ENCODE results near the gene KIZ. TPM values are rescaled to one million over a fixed set of nuclear protein-coding genes. Genes with fewer than 3 reads are reported as not detected.
A peak's percentile ranks its signal among the peaks of the same experiment; 100 is the strongest.

Gene KIZ
- total RNA-seq, 1 donor: 19.4 TPM

DNA sequence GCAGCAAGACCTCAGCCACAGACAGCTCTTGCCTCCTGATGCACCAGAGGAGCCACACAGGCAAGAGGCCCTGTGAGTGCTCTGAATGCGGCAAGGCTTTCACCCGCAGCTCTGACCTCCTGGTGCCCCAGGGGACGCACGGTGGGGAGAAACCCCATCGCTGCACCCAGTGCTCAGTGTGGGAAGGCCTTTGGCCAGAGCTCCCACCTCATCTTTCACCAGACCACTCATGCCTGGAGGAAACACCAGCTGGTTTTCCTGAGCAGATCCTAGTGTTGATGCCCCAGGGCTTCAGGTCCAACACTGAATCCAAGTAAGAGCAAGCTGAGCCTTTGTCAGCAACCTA lies 140.3 kb downstream of the KIZ start:
- DNase-seq (ENCODE audit: low read depth): no peak
- TF ChIP-seq, protein P1, sequence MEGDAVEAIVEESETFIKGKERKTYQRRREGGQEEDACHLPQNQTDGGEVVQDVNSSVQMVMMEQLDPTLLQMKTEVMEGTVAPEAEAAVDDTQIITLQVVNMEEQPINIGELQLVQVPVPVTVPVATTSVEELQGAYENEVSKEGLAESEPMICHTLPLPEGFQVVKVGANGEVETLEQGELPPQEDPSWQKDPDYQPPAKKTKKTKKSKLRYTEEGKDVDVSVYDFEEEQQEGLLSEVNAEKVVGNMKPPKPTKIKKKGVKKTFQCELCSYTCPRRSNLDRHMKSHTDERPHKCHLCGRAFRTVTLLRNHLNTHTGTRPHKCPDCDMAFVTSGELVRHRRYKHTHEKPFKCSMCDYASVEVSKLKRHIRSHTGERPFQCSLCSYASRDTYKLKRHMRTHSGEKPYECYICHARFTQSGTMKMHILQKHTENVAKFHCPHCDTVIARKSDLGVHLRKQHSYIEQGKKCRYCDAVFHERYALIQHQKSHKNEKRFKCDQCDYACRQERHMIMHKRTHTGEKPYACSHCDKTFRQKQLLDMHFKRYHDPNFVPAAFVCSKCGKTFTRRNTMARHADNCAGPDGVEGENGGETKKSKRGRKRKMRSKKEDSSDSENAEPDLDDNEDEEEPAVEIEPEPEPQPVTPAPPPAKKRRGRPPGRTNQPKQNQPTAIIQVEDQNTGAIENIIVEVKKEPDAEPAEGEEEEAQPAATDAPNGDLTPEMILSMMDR (IDR thresholded peaks at IDR 0.05; ENCODE audit: insufficient read depth, low read length): no peak
- no peak overlapping the region for H3K4me3 ChIP-seq (ENCODE audit: low read depth, low read length)

DNA sequence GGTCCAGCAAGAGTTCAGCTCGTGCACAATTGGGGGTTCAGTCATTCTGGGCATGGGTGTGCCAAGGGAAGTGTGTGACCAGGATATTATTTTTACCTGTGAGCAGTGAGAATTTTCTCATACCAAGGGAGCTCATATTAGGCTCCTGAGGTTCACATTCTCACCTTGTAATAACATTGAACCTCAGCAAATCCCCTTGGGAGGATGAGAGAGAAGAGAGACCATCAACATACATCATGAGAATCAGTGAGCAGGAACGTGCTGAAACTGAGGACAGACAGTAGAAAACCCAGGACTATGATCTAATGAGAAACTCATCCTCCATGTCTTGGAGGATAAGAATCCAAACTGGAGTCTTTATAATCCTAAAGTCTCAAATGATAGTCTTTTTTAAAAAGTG lies 143.9 kb downstream of the KIZ start:
- no peak for DNase-seq (ENCODE audit: low read depth)
- no peak overlapping the region for H3K4me3 ChIP-seq (ENCODE audit: low read depth, low read length)
- TF ChIP-seq, protein P1 (IDR thresholded peaks at IDR 0.05; ENCODE audit: insufficient read depth, low read length): no peak

DNA sequence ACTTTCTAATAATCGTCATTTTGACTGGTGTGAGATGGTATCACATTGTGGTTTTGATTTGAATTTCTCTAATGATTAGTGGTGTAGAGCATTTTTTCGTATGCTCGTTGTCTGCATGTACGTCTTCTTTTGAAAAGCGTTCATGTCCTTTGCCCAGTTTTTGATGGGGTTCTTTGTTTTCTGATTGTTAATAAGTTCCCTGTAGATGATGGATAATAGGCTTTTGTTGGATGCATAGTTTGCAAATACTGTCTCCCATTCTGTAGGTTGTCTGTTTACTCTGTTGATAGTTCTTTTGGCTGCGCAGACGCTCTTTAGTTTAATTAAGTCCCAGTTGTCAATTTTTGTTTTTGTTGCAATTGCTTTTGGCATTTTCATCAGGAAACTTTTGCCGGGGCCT lies 144.9 kb downstream of the KIZ start:
- H3K4me3 ChIP-seq (ENCODE audit: low read depth, low read length): no peak overlapping the region
- TF ChIP-seq, protein P1 (IDR thresholded peaks at IDR 0.05; ENCODE audit: insufficient read depth, low read length): no peak
- DNase-seq (ENCODE audit: low read depth): no peak

DNA sequence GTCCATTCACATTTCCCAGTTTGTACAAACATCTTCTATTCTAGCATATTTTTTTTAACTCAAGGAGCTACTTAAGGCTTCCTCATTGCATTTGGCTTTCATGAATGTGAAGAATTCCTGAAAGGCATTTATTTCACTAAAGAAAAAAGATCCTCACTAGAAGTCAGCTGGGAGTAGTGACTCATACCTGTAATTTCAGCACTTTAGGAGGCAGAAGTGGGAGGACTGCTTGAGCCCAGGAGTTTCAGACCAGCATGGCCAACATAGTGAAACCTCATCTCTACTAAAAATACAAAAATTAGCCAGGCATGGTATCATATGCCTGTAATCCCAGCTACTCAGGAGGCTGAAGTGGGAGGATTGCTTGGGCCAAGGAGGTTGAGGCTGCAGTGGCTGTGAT lies 146.4 kb downstream of the KIZ start:
- peak; percentile 18 for DNase-seq (ENCODE audit: low read depth)
- no peak overlapping the region for H3K4me3 ChIP-seq (ENCODE audit: low read depth, low read length)
- TF ChIP-seq, protein P1 (IDR thresholded peaks at IDR 0.05; ENCODE audit: insufficient read depth, low read length): no peak

DNA sequence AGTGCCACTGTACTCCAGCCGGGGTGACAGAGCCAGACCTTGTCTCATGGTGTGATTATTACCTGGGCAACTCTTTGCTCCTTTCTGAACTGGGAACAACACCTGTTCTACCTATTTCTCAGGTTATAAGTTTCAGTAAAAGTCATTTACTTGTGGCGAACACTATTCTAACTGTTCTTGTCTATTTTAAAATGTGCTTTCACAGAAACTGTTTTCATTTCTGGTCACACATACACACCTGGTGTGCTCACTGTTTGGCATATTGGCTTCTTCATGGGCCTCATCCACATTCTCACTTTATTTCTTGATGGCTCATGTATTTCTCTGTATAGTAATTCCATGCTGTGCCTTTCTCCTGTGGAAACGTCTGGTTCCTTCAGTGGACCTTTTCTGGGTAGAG lies 146.8 kb downstream of the KIZ start:
- DNase-seq (ENCODE audit: low read depth): no peak
- no peak overlapping the region for H3K4me3 ChIP-seq (ENCODE audit: low read depth, low read length)
- TF ChIP-seq, protein P1 (IDR thresholded peaks at IDR 0.05; ENCODE audit: insufficient read depth, low read length): no peak

DNA sequence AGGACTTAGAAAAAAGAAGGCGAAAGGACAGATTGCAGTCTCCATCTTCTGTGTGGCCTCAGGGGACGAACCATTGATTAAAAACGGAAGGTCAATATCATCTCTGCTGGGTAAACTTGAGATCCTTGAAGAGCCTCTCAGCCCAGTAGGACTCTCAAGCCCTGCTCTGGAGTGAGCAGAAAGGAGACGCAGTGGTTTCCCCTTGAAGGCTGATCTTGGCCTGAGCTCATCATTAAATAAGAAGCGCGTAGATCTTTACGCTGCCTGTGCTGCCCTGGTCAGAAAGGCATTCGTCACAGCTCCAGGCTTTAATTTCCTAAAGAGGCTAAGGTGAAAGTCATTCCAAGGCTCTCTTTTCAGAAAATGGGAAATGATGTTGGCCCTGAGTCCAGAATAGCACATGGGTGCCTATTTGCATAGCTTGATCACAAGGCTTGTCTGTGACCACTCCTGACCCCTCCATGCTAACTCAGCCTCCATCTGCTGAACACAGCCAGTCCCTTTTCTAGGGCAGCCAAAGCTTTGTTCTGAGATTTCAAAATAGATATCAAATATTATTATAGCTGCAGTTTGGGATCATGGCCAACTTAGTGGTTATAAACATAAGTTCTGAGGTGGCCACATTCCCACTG lies 148.0 kb downstream of the KIZ start:
- H3K4me3 ChIP-seq (ENCODE audit: low read depth, low read length): no peak overlapping the region
- TF ChIP-seq, protein P1 (IDR thresholded peaks at IDR 0.05; ENCODE audit: insufficient read depth, low read length): no peak
- DNase-seq (ENCODE audit: low read depth): no peak

DNA sequence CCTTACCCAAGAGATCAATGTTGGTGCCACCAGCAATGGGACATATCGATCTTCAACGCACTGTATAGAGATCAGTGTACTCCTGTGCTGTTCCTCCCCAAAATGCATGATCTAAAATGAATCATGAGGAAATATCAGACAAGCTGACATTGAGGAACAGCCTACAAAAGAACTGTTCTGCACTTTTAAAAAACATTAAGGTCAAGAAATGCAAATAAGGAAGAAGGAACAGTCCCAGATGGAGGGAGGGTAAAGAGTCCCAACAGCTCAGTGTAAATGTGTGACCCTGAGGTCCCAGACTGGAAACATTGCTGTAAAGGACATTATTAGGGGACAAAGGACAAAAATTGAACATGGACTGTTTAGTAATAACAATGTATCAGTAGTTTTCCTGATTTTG lies 152.9 kb downstream of the KIZ start:
- no peak overlapping the region for H3K4me3 ChIP-seq (ENCODE audit: low read depth, low read length)
- no peak for DNase-seq (ENCODE audit: low read depth)
- TF ChIP-seq, protein P1 (IDR thresholded peaks at IDR 0.05; ENCODE audit: insufficient read depth, low read length): no peak
